Sigmoid colon (tissue), 4 donors: ENCODE data around the gene DCUN1D2.

Experiments
- CTCF ChIP-seq, 4 experiments: fragments of 450-650 bp in 3 of 4; fragments of 200-600 bp in 1 of 4; IDR thresholded peaks; one replicate each; pipeline ENCODE4 v1.5.1; 2016 to 2019; ENCODE audit warnings: antibody characterized with exemption in 4 of 4, mild to moderate bottlenecking in 3 of 4, moderate library complexity in 2 of 4
- EP300 ChIP-seq, 4 donors: sonication (generic); formaldehyde crosslinking; IDR thresholded peaks; one replicate each; pipeline ENCODE4 v1.6.1; 2017; ENCODE audit warnings: antibody characterized with exemption in 4 of 4
- POLR2A ChIP-seq, 2 donors: fragments of 450-650 bp; IDR thresholded peaks; one replicate each; pipeline ENCODE4 v1.6.1; 2016; ENCODE audit warnings: antibody characterized with exemption in 2 of 2, mild to moderate bottlenecking in 2 of 2, moderate library complexity in 2 of 2
- POLR2AphosphoS5 ChIP-seq, 4 donors: sonication (generic); formaldehyde crosslinking; IDR thresholded peaks; one replicate each; pipeline ENCODE4 v1.6.1; 2017; ENCODE audit warnings: antibody characterized with exemption in 4 of 4

DNA sequence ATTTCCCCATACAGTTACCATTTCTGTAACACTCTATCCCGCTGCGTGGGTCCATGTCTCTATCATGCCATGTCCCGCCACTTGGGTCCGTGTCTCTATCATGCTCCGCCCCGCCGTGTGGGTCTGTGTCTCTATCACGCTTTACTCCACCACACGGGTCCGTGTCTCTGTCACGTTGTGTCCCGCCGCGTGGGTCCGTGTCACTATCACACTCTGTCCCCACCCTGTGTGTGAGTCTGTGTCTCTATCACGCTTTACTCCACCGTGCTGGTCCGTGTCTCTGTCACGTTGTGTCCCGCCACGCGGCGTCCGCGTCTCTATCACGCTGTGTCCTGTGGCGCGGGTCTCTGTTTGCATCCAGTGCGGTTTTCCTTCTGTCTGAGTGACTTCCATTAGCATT is 48.9 kb downstream of the DCUN1D2 start:
- TF ChIP-seq EP300 (IDR thresholded peaks at IDR 0.05) (no peak), CTCF (IDR thresholded peaks at IDR 0.05) (no peak), POLR2AphosphoS5 (IDR thresholded peaks at IDR 0.05) (no peak), POLR2A (IDR thresholded peaks at IDR 0.05) (no peak)
